NAMALWA (cell line): ENCODE measurements around the gene DLGAP1.
"Not testable (repeated sequence)": the region's sequence is repeated elsewhere in the genome, so short reads cannot be mapped to it uniquely, and the experiment has no call there.

Source experiments
- DNase-seq: peaks from one replicate; pipeline ENCODE4 v3.0.0-alpha.2; 2015; ENCODE audit warnings: low spot score

DLGAP1 gene

DNA sequence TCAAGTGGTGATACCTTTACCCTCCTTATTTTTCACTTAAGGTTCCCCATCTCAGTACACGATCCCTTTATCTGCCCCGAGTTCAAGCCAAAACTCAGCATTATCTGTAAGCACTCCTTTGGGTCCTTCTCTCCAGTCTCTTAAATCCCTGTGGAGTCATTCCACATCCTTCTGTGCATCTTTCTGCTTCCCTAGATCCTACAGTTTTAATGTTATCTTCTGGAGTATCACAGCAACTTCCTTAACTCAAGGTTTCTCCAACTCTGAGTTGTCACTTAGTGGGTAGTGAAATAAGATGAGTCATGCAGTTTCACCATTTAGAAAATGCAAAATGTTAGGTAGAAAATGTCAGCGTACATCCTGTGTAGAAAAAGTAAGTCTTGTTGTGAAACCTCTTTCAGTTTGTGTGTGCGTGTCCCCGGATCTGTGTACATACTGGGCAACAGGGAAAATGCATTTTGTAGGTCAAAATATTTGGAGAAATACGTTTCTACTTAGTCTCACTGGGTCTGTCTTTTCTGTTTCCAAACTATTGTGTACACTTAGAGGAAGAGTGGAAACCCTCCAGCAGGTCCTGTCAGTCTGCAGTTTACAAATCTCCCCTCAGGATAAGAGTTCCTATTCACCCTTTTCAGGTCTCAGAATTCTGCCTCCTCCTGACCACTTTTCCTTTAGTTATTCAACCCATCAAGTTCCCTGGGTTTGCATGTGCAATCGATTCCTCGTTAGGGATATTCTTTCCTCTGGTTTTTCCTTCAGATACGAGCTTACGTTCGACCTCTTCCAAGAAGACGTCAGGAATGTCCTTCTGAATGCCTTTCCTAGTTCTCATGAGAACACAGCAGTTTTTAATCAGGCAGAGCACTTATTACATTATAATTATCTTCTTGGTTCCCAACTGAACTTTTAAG lies 850.4 kb downstream of the DLGAP1 start:
- peak; percentile 61 for DNase-seq

- no peak for DNase-seq
These were observed 850.9 kb downstream of the DLGAP1 start for GRCh38 chr18:3604235-3604497.

GRCh38 chr18:3603421-3604234 lies 851.5 kb downstream of the DLGAP1 start:
- DNase-seq, result peak; percentile 32

GRCh38 chr18:3601106-3601755 lies 853.9 kb downstream of the DLGAP1 start:
- DNase-seq, result not testable (repeated sequence)

DNA sequence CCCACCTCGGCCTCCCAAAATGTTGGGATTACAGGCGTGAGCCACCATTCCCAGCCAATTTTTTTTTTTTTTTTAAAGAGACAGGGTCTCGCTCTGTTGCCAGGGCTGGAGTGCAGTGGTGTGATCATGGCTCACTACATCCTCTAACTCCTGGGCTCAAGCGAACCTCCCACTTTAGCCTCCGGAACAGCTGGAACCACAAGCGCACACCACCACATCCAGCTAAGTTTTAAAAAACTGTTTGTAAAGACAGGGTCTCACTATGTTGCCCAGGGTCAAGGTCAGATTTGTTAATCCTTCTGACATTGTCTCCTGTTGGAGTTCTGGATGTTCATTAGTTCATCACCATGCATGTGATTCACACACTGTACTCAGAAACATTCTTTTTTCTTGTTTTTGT lies 855.2 kb downstream of the DLGAP1 start:
- DNase-seq, result no peak

DNA sequence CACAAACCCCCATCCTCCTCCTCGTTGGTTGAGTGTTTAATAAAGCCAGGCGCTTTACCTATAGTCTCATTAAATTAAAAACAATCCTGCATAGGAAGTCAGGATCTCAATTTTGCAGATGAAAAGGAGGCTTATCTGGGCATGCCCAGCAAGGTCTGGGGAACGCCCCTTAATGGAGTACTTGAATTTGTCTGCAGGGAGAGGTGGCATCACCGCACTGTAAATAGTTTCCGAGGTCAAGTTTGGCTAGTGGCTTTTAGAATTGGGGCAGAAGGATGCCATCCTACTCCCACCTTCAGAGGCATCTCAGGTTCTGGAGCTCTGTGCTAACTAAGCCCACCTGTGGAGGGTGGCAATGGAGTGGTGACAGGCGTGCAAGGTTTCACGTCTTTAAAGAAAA lies 855.9 kb downstream of the DLGAP1 start:
- DNase-seq, result no peak

DNA sequence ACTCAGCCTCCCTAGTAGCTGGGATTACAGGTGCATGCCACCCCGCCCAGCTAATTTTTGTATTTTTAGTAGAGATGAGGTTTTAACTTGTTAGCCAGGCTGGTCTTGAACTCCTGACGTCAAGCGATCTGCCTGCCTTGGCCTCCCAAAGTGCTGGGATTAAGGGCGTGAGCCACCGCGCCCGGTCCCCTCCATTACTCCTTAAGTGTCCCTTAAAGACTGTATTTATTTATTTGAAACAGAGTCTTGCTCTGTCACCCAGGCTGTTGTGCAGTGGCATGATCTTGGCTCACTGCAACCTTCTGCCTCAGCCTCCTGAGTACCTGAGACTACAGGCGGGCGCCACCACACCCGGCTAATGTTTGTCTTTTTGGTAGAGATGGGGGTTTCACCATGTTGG lies 856.5 kb downstream of the DLGAP1 start:
- no peak for DNase-seq

DNA sequence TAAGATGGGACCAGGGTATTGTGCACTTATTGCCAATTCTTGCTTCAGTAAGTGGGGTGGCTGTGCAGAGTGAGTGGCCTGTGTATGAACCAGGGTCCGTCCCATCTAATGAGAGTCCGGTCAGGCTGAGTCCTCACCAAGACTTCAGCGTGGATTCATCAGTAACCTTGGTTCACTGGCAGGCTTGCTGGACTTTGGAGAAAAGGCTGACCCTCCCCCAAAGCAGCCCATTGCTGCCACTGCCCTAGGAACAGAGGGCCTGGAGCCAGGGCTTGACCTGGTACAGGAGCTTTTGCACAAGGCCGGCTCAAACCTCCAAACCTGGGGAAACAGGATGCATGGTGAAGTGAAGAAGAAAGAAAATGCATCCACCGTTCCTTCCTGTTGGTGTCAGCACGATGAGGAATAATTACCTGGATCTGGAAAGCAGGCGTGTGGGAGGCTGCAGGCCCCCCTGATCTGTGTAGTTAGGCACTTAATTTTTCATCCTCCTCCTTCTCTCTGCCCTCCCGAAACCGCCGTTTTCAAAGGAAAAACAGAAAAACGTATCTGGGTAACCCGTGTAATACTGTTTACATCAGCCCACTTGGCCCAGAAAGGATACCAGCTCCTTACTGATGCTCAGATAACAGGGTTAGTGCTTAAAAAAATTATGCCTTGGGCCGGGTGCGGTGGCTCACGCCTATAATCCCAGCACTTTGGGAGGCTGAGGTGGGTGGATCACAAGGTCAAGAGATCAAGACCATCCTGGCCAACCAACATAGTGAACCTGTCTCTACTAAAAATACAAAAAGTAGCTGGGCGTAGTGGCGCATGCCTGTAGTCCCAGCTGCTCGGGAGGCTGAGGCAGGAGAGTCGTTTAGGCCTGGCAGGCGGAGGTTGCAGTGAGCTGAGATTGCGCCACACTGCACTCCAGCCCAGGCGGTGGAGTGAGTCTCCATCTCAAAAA lies 857.4 kb downstream of the DLGAP1 start:
- no peak for DNase-seq

DNA sequence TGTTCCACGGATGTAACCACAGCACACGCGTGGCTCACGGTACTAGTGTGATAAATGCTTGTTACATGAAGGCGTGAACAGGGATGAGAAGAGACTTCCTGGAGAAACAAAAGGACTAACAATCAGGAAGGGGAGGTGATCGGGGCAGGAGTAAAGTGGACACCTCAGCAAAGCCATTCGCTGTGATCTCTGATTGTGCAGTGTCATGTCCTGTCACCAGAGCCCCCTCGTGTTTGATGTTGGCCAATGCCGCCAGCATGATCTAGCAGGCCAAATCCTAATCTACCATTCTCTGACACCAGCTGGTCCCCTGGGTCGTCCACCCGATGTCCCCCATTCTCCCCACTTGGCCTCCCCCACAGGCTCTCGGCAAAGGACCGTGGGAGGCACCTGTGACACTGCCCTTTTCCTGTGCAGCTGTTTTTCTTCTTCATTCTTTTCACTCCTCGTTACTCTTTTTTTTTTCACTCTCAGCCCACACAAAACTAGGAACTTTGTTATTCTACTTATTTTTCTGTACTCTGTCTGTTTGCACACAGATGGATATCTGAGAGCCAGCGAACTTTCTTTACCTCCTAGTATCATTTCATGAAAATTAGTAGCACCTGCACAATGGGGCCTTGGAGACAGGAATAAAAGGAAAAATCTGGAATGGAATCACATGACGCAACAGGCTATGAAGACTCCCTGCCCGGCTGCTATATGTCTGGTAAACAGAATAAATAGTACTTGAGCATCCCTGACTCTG lies 858.3 kb downstream of the DLGAP1 start:
- peak; percentile 71 for DNase-seq

- no peak for DNase-seq
These were observed 858.8 kb downstream of the DLGAP1 start for GRCh38 chr18:3596324-3596636.

DNA sequence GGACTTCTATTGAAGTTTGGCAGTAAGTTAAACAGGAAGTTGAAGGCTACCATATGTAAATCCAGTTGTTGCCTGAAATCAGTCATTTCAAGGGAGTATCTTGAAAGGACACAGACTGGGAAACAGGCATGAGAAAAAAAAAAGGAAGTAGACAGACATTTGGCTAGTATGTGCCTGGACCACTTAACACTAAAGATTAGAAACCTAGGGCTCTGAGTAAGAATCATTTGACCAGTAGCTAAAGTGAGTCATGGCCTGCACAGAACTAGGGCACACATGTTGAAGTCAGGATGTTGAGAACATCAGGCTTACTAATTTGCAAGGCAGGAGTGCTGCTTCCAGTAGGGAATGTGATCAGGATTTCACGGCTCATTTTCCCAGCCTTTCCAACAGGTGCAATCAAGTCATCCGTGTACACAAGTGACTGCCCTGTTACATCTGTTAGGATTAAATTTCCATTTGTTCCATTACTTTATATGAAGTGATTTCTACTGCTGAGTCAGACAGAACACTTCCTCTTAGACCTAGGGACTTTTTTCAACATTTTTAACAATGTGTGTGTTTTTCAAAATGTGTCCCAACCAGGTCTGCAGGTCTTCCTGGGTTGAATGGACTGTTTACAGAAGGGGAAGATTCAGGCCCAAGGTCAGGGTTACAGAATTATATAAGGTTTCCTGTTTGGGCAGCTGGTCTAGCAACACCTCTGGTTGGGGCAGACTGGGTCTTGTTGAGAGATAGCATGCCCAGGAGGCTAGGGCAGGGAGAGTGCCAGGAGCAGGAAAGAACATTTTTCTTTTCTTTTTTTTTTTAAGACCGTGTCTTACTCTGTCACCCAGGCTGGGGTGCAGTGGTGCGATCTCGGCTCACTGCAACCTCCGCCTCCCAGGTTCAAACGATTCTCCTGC lies 859.5 kb downstream of the DLGAP1 start:
- DNase-seq, result peak; percentile 46

DNA sequence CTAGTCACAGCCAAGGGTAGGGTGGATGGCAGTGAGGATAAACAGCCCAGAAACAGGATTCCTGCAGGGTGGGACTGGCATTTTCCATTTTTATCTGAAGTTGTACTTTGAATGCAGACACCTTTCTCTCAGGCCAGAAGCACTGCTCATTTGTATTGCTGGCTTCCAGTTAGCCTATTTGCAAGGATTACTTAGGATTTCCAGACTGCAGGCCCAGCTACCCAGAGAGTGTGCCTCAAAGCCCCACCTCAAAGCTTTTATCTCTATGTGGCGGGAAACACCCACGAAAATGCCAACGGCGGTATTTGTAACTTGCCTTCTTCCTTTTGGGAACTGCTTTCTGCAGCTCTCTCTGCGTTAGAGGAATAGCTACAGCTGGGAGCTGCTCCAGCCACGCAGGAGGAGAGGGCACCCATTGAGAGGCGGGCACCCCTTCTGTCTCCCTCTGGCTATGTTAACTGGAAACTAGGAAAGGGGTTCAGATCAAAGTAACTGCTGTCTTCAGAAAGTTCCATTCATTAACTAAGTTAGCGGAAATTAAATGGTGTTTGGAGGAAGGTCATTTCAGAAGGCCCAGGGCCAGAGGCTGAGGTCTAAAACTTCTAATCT lies 860.2 kb downstream of the DLGAP1 start:
- no peak for DNase-seq

DNA sequence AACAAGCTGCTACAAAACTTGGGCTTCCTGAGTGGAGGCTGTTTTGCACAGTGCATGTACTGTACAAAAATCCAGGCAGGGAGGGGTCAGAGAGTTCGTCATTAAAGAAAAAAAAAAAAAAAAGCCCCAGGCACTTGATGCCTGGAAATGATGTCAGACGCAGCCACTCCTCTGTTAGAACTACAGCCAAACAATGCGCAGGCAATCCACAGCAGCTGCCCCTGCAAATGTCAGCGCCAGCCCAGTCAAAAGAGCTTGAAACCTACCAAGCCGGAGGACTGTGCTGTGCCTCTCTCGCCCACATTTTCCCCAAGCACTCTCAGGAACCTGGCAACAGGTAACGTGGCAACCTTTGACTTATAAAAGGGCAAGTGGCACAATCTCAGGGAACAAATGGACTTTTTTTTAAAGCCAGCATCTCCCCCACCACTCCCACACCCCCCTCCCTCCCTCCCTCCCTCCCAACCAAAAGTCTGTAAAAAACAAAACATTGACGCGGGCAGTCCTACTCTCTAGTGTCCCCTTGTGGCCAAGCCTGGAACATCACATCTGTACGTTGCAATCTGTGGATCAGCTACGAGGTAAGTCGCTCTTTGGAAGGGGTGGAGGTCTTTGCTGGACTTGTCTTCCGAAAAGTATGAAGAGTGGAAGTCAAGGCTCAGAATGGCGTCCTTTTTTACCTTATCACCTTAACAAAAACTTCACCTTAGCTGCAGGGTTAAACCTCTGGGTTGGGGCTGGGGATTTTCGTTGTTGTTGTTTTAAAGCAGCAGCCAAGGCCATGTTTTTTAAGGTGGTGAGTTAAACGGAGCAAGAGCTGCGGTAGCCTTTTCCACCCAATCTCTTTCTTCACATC lies 861.0 kb downstream of the DLGAP1 start:
- DNase-seq, result peak; percentile 96

GRCh38 chr18:3593381-3593903 lies 861.7 kb downstream of the DLGAP1 start:
- DNase-seq, result no peak

DNA sequence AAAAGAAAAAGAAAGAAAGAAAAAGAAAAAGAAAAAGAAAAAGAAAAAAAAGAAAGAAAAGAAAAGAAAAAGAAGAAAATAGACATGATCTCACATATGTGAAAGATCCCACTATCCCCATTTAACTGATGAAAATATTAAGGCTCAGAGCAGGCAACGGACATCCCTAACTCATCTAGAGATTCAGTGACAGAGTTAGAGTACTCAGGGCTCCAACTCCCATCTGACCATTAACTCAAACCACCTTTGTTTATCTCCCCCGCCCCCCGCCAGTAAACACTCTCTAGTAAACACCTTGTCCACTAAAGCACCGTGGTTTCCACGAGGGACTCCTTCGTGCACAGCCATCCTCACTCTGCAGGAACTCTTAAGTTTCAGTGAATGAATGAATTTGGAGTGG lies 862.2 kb downstream of the DLGAP1 start:
- DNase-seq, result no peak

- no peak for DNase-seq
These were observed 864.9 kb downstream of the DLGAP1 start for GRCh38 chr18:3590096-3590630.

GRCh38 chr18:3585656-3586509 lies 869.2 kb downstream of the DLGAP1 start:
- DNase-seq, result peak; percentile 95
